Measurements from ENCODE around the gene ITPR1. TPM values are rescaled to one million over a fixed set of nuclear protein-coding genes. Genes with fewer than 3 reads are reported as not detected.
A peak's percentile ranks its signal among the peaks of the same experiment; 100 is the strongest.

Gene ITPR1
- total RNA-seq, 3 donors from 2014 or later, result 10.7 to 80.2 (median 20.7) TPM

- DNase-seq (no peak), ATAC-seq (no peak)
- no peak overlapping the region for H3K4me3 ChIP-seq
- H3K4me1 ChIP-seq (ENCODE audit: low read depth), result no peaks in the 10 kb centered on the region
- TF ChIP-seq CTCF (IDR thresholded peaks at IDR 0.05), result no peak
- H3K9me3 ChIP-seq, result no peaks in the 10 kb centered on the region
- no peaks in the 10 kb centered on the region for H3K36me3 ChIP-seq (ENCODE audit: low read depth)
- intact Hi-C loops (cut with DNase I, micrococcal nuclease), result no loop called here
Measured at GRCh38 chr3:4472766-4473165, 20.4 kb upstream of the ITPR1 start.

- Histone ChIP-seq H3K4me1 (ENCODE audit: low read depth) (no peaks in the 10 kb centered on the region), H3K9me3 (no peaks in the 10 kb centered on the region), H3K36me3 (ENCODE audit: low read depth) (no peaks in the 10 kb centered on the region), H3K4me3 (no peak overlapping the region)
- intact Hi-C loops (cut with DNase I, micrococcal nuclease), result no loop called here
- DNase-seq (no peak), ATAC-seq (peak; percentile 73)
- TF ChIP-seq CTCF (IDR thresholded peaks at IDR 0.05), result no peak
Measured at GRCh38 chr3:4474683-4475490, 18.3 kb upstream of the ITPR1 start.

GRCh38 chr3:4475804-4476203 is 17.3 kb upstream of the ITPR1 start:
- intact Hi-C loops (cut with DNase I, micrococcal nuclease), result no loop called here
- peak; percentile 35 for ATAC-seq
- TF ChIP-seq CTCF (IDR thresholded peaks at IDR 0.05), result no peak
- H3K9me3 ChIP-seq, result no peaks in the 10 kb centered on the region
- no peaks in the 10 kb centered on the region for H3K4me1 ChIP-seq (ENCODE audit: low read depth)
- no peak overlapping the region for H3K4me3 ChIP-seq
- H3K36me3 ChIP-seq (ENCODE audit: low read depth), result no peaks in the 10 kb centered on the region
- DNase-seq, result no peak

GRCh38 chr3:4476496-4476895 is 16.7 kb upstream of the ITPR1 start:
- H3K36me3 ChIP-seq (ENCODE audit: low read depth), result no peaks in the 10 kb centered on the region
- intact Hi-C loops (cut with DNase I, micrococcal nuclease), result no loop called here
- DNase-seq (no peak), ATAC-seq (no peak)
- no peak for TF ChIP-seq CTCF (IDR thresholded peaks at IDR 0.05)
- H3K9me3 ChIP-seq, result no peaks in the 10 kb centered on the region
- no peak overlapping the region for H3K4me3 ChIP-seq
- H3K4me1 ChIP-seq (ENCODE audit: low read depth), result no peaks in the 10 kb centered on the region

GRCh38 chr3:4478261-4478660 is 14.9 kb upstream of the ITPR1 start:
- TF ChIP-seq CTCF (IDR thresholded peaks at IDR 0.05), result no peak
- ATAC-seq (no peak), DNase-seq (no peak)
- Histone ChIP-seq H3K36me3 (ENCODE audit: low read depth) (no peaks in the 10 kb centered on the region), H3K4me1 (ENCODE audit: low read depth) (no peaks in the 10 kb centered on the region), H3K4me3 (no peak overlapping the region), H3K9me3 (no peaks in the 10 kb centered on the region)
- intact Hi-C loops (cut with DNase I, micrococcal nuclease), result no loop called here
